Stimulated activated CD4-positive, alpha-beta T cell treated with anti-CD3 and anti-CD28 coated beads, Interleukin-15, amount 100 ng/mL, for 1 hour (primary cell): ENCODE results near the gene GDPD5.

Experiments used
- DNase-seq, 2 donors: peaks; one replicate each; pipeline ENCODE4 v3.0.0-alpha.2; 2020; ENCODE audit warnings: low read depth in 1 of 2, low spot score in 1 of 2

The GDPD5 gene

GRCh38 chr11:75450236-75450635 is 75.5 kb downstream of the GDPD5 start:
- DNase-seq: no peak

- DNase-seq: no peak
Measured at GRCh38 chr11:75449776-75450175, 76.0 kb downstream of the GDPD5 start.

DNA sequence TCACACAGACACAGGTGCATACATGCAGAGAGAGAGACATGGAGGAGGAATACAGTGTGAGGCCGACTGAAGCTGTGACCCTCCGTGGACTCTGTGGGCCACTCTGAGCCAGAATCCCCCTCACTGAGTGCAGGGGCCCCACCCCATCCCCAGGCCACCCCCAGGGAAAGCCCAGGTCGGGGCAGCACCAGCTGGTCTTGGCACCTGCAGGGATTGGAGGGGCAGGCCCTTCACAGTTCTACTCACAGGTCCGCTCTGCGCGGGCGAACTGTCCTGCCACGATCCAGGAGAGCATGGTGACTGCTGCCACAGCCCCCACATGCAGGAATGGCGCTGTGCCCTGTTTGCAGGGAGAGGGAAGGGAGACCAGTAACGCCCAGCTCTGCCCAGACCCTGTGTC is 76.5 kb downstream of the GDPD5 start:
- no peak for DNase-seq

- no peak for DNase-seq
Measured at GRCh38 chr11:75447415-75447814, 78.3 kb downstream of the GDPD5 start.

GRCh38 chr11:75445315-75445953 is 80.3 kb downstream of the GDPD5 start:
- DNase-seq: peak; percentile 48 to 68

DNA sequence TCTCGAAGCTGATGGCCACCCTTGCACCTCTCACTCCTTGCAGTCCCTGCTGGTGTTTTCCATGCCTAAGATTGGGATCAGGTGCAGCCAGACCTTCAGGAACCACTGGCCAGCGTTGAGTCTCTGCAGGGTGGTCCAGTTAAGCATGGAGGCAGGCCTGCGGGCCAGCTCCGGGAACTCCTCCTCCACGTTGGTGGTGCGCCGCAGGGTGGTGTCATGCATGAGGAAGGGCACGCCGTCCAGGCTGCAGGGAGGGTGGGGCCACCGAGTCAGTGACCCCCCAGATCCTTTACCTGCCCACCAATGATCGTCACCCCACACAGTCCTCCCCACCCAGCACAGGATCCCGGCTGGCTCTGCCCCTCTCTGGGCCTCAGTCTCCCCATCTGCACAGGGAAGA is 82.7 kb downstream of the GDPD5 start:
- no peak for DNase-seq

DNA sequence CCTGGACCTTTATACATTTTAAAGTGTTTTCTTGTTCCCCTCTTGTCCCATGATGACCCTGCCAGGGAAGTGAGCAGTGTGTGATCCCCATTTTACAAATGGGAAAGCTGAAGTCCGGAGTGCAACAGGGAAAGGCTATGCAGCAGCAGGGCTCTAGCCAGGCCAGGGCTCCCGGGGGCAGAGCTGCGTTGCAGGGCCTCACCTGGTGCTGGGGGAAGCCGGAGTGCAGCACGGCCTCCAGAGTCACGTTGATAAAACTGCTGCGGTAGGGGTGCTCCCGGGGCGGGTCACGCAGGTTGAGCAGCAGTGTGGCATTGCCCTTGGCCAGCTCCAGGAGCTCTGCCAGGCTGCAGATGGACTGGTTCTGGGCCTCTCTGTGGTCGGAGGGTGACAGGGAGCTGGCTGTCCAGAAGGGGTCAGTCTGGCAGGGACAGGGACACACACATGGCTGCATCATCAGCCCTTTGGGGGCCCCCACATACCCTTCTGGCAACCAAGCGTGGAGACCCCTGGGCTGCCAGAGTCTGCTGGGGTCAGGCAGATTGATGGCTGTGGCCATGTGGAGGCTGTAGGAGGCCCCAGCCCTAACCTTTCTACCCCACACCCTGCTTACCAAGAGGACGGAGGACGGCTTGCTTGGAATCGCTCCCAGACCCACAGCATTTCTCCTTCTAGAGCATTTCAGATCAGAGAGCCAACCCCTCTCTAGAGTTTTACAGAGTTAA is 83.4 kb downstream of the GDPD5 start:
- DNase-seq: no peak

DNA sequence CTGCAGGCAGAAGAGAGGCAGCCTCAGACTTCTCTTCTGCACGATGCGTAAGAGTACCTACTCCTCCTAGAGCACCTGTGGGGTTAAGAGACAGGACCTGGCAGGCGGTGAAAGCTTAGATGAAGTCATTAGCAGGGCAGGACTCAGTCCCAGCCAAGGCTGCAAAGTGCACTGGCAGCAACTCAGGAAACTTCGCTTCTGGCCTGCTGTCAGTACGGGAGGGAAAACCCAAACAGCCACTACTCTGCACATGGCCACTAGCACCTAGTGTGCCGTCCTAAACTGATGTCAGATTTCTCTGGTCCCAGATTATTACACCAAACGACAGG is 84.0 kb downstream of the GDPD5 start:
- DNase-seq: no peak

DNA sequence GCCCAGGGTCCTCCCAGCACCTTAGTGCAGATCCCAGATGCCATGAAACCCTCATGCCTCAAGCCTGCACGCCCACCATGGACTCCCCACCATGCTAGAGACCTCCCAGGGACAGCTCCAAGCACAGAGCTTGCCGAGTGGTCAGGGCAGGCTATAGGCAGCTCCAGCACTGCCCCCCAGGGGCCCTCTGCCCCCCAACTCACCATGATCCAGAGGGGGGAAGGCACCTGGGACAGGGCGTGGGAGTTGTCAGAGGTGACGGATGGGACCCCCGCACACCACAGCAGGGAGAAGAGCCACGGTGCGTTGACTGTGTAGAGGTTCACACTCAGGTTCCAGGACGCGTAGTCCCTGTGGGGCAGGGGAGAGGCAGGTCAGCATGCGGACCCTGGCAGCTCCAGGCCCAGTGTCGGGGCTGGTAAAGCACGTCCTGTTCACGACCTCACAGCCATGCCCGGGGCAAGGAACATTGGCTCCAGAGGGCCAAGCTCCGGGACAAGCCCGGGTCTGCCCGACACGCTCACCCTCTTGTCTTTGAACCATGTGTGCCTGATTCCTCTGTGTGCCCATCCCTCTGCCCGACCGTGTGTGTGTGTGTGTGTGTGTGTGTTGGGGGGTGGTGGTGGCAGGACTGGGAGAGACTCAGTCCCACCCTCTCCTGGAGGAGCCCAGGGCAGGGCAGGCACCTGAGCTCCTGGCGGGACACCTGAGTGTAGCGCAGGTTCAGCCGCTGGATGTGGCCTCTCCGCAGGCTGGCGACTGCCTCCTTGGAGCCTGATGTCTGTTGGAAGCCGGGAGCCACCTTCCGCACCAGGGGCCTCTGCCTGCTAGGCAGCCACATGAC is 84.6 kb downstream of the GDPD5 start:
- DNase-seq: no peak

- DNase-seq: no peak
Measured at GRCh38 chr11:75439495-75440120, 86.1 kb downstream of the GDPD5 start.

DNA sequence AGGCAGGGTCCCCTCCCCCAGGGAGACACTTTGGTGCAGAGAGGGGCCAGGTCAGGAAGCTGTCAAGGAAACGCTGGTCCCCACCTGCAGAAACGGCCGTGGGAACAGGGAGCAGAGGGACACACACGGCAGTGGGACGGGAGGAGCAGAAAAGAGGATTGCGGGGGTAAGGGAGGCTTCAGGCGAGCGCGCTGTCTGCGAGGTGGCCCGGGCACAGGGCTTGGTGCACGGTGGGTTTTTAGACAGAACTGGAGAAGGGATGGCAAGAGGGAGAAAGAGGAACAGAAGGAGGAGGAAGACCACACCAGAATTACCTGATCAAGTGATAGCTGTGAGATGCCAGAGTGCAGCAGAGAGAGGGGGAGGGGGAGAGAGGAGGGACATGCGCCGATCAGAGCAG is 86.7 kb downstream of the GDPD5 start:
- no peak for DNase-seq

- DNase-seq: no peak
Measured at GRCh38 chr11:75437966-75438659, 87.6 kb downstream of the GDPD5 start.

DNA sequence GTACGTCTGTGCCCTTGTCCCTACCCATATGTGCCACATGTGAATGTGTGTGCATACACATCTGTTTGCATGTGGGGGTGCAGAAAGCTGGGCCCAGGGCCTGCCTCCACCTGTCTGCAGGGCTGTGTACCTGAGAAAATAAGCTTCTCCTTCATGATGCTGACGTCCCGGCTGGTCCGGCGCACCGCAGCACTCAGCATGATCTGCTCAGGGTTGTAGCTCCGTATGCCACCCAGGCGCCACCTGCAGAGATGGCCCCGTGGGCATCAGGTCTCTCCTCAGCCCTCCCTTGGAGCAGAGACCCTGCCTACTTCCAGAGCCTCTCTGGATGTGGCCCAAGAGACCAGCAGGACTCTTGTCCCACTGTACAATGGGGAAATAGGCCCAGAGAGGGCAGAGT is 88.9 kb downstream of the GDPD5 start:
- DNase-seq: no peak

GRCh38 chr11:75435571-75435925 is 90.2 kb downstream of the GDPD5 start:
- no peak for DNase-seq

DNA sequence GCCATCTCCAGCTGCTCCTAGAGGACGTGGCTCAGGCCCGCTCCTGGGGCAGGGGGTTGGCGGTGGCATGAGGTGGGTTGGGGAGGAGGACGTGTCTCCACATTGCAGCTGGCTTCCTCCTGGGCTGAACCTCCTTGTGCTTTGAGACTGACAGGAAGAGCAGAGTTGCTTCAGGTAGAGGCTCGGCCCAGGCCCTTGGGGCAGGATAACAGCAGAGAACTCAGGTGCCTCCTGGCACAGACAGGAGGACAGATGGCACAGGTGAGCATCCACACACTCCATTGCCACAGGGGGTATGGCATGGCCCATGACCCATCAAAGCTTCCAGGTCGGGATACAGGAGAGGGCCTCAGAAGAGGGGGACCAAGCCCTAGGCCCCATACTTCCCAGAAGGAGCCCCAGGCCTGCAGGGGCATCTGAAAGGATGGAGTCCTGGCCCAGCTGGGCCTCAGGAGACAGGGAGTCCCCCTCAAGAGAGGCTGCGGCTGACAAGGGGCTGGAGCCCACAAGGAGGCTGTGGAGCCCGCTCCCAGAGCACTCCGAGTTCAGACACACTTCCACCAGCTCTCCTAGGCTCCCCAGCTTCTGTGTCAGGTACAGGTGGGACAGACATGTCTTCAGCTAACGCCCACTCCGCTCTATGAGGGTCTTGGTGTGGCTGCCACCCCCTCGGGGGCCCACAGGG is 90.7 kb downstream of the GDPD5 start:
- no peak for DNase-seq

GRCh38 chr11:75434051-75434450 is 91.7 kb downstream of the GDPD5 start:
- DNase-seq: no peak

GRCh38 chr11:75433443-75433842 is 92.3 kb downstream of the GDPD5 start:
- DNase-seq: no peak

DNA sequence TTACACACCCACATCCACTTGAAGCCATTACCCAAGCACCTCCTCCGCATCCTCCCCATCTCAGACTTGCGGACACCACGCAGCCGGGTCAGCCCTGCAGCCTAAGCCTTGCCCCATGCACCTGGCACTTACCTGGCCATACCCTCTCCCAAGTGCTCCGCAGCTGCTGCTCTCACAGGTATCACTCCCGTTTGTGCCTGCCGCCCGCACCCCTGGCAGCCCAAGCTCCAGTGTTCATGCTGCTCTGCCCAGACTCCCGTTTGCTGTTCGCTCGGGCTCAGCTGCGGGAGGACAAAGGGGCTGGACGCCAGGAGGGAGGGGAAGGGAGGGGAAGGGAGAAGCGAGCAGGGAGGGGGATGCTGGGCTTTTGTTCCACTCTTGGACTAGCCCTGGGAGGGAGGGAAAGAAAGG is 92.8 kb downstream of the GDPD5 start, which contains the start of gene KLHL35:
TSS of gene KLHL35 (minus strand) at position 293 of the 411 bp plus-strand sequence. CDS start 2,574 bp downstream, outside the sequence.
- DNase-seq: no peak

DNA sequence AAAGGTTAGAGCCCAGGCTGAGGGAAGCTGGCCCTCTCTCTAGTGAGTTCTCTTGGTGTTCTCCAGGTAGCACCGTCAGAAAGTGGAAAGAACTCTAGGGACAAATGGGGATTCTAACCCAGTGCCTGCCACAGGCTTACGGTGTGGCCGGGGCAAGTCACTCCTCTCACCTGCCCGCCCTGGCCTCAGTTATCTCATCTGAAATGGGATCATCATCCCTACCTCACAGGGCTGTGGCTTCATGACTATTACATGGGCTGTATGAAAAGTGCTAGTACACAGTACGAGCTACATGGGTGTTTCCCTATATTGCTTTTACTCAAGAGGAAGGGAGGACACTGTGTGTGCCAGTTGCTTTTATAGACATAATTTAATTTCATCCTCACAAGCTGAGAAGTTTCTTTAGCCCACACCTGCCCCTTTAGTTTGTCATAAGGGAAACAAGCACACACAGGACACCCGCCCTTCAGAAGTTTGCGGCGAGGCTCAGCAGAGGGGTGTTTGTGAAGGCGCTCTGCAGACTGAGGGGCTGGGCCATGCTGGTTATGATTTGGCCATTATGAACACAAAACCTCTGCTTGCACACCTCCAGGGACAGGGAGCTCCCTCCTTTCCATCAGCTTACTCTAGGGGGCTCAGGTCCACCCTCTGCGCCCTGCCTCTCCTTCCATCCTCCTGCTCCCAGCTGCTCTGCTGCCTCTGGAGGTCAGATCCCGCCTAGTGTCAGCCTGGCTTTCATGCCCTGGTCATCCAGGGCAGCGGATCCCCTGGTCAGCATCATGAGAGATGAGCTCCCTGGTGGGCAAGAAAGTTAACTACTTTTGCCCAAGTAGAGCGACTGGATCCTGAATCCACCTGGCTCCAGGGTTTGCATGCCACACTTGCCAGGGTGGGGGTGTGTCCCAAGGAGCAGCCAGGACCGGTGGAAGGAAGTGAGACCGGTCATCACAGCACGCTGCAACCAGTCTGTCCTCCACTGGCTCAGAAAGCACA is 93.9 kb downstream of the GDPD5 start:
- DNase-seq: no peak
